ENCODE measurements around the gene FAM227A. TPM values are rescaled to one million over a fixed set of nuclear protein-coding genes. Genes with fewer than 3 reads are reported as not detected.
"Not testable (repeated sequence)": the region's sequence is repeated elsewhere in the genome, so short reads cannot be mapped to it uniquely, and the experiment has no call there.

Gene FAM227A
- total RNA-seq, 1 experiment from 2014 or later = 14.4 TPM

DNA sequence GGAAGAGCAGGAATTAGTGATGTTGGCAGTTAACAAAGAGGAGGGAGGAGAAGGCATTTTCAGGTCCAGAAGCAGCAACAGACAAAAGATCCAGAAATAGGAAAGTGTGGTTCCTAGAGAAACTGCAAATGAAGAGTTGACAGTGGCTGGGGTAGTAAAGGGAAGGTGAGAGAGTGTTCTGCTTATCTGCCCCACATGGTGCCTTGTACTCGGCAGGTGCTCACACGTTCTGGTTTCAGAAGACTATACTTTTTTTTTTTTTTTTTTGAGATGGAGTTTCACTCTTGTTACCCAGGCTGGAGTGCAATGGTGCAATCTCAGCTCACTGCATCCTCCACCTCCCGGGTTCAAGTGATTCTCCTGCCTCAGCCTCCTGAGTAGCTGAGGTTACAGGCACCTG, 73.3 kb downstream of the FAM227A start:
- not testable (repeated sequence) for H3K4me1 ChIP-seq (ENCODE audit: low read length); H2AFZ ChIP-seq (ENCODE audit: low read length); H3K9ac ChIP-seq (ENCODE audit: low read length); H3K27ac ChIP-seq (ENCODE audit: low read length); H4K20me1 ChIP-seq (ENCODE audit: insufficient read depth, low read depth, low read length); H3K4me2 ChIP-seq (ENCODE audit: low read depth, low read length, poor library complexity, severe bottlenecking); H3K9me2 ChIP-seq (replicated peaks; ENCODE audit: insufficient read depth, low read length); H3K4me3 ChIP-seq (ENCODE audit: low read length); H3K27me3 ChIP-seq (ENCODE audit: low read length); H3K79me2 ChIP-seq (ENCODE audit: low read length); DNase-seq; H3K9me3 ChIP-seq (ENCODE audit: low read length); H3K36me3 ChIP-seq (ENCODE audit: insufficient read depth, low read length)

DNA sequence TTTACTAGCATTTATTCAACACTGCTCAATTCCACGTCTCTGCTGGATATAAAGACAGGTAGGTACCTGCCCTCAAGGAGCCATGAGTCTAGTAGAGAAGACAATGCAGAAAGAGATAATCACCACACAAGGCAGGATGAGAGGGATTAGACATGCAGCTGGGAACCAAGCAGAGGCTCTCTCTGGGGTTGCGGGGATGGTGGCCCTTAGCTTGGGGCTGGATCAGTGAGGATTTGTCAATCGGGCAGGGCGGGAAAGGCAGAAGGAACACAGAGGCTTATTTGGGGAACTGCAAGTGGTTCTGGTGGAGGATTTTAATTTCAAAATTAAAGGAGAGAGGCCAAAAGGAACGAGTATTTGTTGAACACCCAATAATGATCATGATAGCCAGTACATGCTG, 77.7 kb downstream of the FAM227A start:
- no peaks in the 10 kb centered on the region for H3K27me3 ChIP-seq (ENCODE audit: low read length)
- no peak overlapping the region for H3K4me2 ChIP-seq (ENCODE audit: low read depth, low read length, poor library complexity, severe bottlenecking)

DNA sequence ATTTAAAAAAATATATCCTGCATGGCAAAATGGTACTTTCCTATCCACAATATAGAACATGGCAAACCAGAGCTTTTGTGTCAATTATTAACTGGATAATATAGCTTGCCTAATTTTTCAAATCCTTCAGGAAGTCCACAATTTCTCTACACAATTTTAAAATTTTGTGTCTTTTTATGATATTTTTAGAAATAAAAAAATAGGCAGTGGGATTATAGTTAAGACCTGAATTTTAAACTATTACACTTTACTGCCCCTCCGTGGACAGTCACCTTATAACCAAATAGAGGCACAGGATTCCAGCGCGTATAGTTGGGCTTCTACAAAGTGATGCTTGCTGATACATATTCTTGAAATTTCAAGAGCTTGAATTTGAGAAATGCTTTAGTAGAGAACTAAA, 84.1 kb downstream of the FAM227A start:
- Histone ChIP-seq H3K36me3 (ENCODE audit: insufficient read depth, low read length) (no peaks in the 10 kb centered on the region), H2AFZ (ENCODE audit: low read length) (no peak overlapping the region), H3K4me2 (ENCODE audit: low read depth, low read length, poor library complexity, severe bottlenecking) (peak overlapping the region; percentile 89), H3K79me2 (ENCODE audit: low read length) (peaks cover 15% of the 10 kb centered on the region), H3K9ac (ENCODE audit: low read length) (no peak overlapping the region), H3K4me3 (ENCODE audit: low read length) (no peak overlapping the region), H3K9me2 (replicated peaks; ENCODE audit: insufficient read depth, low read length) (no peaks in the 10 kb centered on the region), H3K4me1 (ENCODE audit: low read length) (peaks cover 23% of the 10 kb centered on the region), H4K20me1 (ENCODE audit: insufficient read depth, low read depth, low read length) (no peaks in the 10 kb centered on the region), H3K27me3 (ENCODE audit: low read length) (no peaks in the 10 kb centered on the region), H3K9me3 (ENCODE audit: low read length) (no peaks in the 10 kb centered on the region), H3K27ac (ENCODE audit: low read length) (no peak overlapping the region)
- peak; percentile 72 for DNase-seq

More for the DNA sequence above, 77.7 kb downstream of the FAM227A start:
- Histone ChIP-seq H3K4me3 (ENCODE audit: low read length) (no peak overlapping the region), H3K4me1 (ENCODE audit: low read length) (no peaks in the 10 kb centered on the region), H3K9me2 (replicated peaks; ENCODE audit: insufficient read depth, low read length) (no peaks in the 10 kb centered on the region), H2AFZ (ENCODE audit: low read length) (no peak overlapping the region), H3K27ac (ENCODE audit: low read length) (no peak overlapping the region), H3K79me2 (ENCODE audit: low read length) (no peaks in the 10 kb centered on the region), H3K36me3 (ENCODE audit: insufficient read depth, low read length) (no peaks in the 10 kb centered on the region), H3K9ac (ENCODE audit: low read length) (no peak overlapping the region), H3K9me3 (ENCODE audit: low read length) (no peaks in the 10 kb centered on the region), H4K20me1 (ENCODE audit: insufficient read depth, low read depth, low read length) (no peaks in the 10 kb centered on the region)
- no peak for DNase-seq

DNA sequence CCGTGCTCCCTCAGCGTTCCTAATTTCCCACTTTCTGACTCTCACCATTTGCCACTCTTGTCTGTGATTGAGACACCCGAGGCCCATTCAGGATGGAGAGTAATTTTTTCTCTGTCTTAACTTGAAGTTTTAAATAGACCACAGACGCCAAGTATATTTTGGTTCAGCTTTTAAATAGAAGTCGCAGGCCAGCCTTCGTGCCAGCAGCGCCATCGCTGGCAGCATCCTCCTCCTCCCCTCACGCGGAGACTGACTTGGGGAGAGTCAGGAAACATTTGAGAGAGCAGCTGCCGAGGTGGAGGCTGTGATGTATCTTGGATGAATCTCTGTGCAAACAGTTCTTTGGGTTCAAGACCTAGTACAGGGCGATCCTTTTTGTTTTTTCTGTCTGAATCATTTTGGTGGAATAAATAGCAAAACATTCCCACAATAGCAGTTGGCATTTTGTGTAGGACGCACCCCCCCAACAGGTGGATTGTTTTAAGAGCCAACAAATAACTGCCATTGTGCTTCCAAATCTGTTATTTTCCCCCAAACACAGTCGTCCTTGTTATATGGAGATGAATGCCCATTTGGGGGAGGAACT, 85.3 kb downstream of the FAM227A start:
- H3K36me3 ChIP-seq (ENCODE audit: insufficient read depth, low read length) = no peaks in the 10 kb centered on the region
- peak overlapping the region; percentile 57 for H3K27ac ChIP-seq (ENCODE audit: low read length)
- peaks cover 15% of the 10 kb centered on the region for H3K79me2 ChIP-seq (ENCODE audit: low read length)
- no peaks in the 10 kb centered on the region for H4K20me1 ChIP-seq (ENCODE audit: insufficient read depth, low read depth, low read length)
- H3K27me3 ChIP-seq (ENCODE audit: low read length) = no peaks in the 10 kb centered on the region
- H3K9me2 ChIP-seq (replicated peaks; ENCODE audit: insufficient read depth, low read length) = no peaks in the 10 kb centered on the region
- H3K4me1 ChIP-seq (ENCODE audit: low read length) = peaks cover 23% of the 10 kb centered on the region
- H2AFZ ChIP-seq (ENCODE audit: low read length) = peak overlapping the region; percentile 77
- peak overlapping the region; percentile 89 for H3K4me2 ChIP-seq (ENCODE audit: low read depth, low read length, poor library complexity, severe bottlenecking)
- H3K9ac ChIP-seq (ENCODE audit: low read length) = peak overlapping the region; percentile 88
- H3K9me3 ChIP-seq (ENCODE audit: low read length) = no peaks in the 10 kb centered on the region
- DNase-seq = peak; percentile 77
- peak overlapping the region; percentile 80 for H3K4me3 ChIP-seq (ENCODE audit: low read length)

DNA sequence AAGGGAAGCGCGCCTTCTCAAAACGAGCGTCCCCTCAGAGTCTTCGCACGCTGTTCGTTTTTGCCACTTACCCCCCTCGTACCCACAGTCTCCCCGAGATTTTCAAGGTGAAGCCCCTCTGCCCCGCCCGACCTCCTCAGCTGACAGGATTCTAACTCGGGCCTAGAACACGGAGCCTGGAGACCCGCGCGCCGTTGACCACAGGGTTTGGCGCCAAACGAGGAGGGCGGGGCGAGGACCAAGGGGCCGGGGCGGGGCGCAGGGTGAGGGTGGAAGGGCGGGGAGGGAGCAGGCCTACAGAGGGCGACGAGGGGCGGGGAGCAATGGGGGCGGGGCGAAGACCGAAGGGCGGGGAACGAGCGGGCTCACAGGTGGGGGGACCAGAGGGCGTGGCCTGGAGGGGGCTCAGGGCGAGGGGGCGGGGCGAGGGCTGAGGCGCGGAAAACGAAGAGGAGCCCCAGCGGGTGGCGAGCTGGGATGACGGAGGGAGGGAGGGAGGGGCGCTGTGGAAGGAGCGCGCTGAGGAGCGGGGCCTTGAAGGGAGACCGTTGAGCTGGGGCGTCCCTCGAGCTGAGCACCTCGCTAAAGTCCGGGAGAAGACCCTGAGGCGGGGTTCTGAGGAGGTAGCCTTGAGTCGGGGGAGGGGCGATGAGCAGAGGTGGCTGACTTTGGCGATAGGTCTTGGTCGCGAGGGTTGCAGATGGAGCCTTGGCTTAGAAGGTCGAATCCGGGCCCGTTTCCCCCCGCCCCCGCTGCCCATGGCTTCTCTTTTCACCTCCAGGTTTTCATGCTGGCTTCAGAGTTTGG, 86.0 kb downstream of the FAM227A start, which contains the start of gene DMC1:
Gene DMC1, minus strand, starts transcription at position 212 of the 807 bp plus-strand sequence. CDS start 1,927 bp downstream, outside the sequence.
- Histone ChIP-seq H4K20me1 (ENCODE audit: insufficient read depth, low read depth, low read length) (no peaks in the 10 kb centered on the region), H3K27me3 (ENCODE audit: low read length) (no peaks in the 10 kb centered on the region), H3K36me3 (ENCODE audit: insufficient read depth, low read length) (no peaks in the 10 kb centered on the region), H3K27ac (ENCODE audit: low read length) (peak within 1 kb of the TSS; percentile 79), H2AFZ (ENCODE audit: low read length) (peak within 1 kb of the TSS; percentile 86), H3K9ac (ENCODE audit: low read length) (peak within 1 kb of the TSS; percentile 88), H3K79me2 (ENCODE audit: low read length) (peaks cover 15% of the 10 kb centered on the region), H3K4me1 (ENCODE audit: low read length) (peaks cover 23% of the 10 kb centered on the region), H3K9me3 (ENCODE audit: low read length) (no peaks in the 10 kb centered on the region), H3K4me3 (ENCODE audit: low read length) (peak within 1 kb of the TSS; percentile 87), H3K4me2 (ENCODE audit: low read depth, low read length, poor library complexity, severe bottlenecking) (peak within 1 kb of the TSS; percentile 98), H3K9me2 (replicated peaks; ENCODE audit: insufficient read depth, low read length) (no peaks in the 10 kb centered on the region)
- peak; percentile 99 for DNase-seq

DNA sequence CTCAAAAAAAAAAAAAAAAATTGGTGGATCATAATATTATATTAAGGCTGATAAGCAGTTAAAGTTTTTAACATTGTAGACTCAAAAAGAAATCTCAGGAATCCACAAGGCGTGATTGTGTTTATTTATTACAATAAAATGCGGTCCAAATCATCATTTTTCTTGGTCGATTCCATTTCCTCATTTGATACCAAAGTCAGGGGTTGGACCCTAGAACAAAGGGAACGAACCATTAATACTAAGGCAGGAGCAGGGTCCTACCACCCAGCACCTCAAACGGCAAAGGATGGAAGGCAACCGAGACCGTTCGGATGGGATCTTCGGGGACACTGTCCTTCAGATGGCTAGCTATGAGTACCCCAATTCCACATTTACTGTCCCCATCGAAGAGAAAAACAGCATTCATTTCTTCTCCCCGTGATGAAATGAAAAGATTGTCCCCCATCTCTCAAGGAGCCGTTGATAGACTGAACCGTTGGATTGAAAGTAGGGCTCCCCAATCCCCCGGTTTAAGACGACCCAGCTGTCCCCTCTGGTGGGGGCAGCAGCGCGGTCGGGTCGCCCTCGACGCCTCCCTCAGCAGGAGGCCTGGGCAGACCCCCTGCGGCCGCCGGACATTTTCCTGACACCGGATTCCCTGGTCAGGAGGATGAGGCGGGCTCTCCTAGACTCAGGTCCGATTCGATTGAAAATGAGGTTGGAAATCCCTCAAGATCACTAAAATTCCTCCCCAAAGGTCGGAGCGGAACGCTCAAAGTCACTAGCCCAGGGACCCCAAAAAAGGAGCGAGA, 86.8 kb downstream of the FAM227A start:
- peak overlapping the region; percentile 86 for H2AFZ ChIP-seq (ENCODE audit: low read length)
- H3K9me3 ChIP-seq (ENCODE audit: low read length) = no peaks in the 10 kb centered on the region
- peak overlapping the region; percentile 87 for H3K4me3 ChIP-seq (ENCODE audit: low read length)
- no peaks in the 10 kb centered on the region for H4K20me1 ChIP-seq (ENCODE audit: insufficient read depth, low read depth, low read length)
- H3K9ac ChIP-seq (ENCODE audit: low read length) = peak overlapping the region; percentile 88
- no peaks in the 10 kb centered on the region for H3K36me3 ChIP-seq (ENCODE audit: insufficient read depth, low read length)
- peak overlapping the region; percentile 98 for H3K4me2 ChIP-seq (ENCODE audit: low read depth, low read length, poor library complexity, severe bottlenecking)
- H3K4me1 ChIP-seq (ENCODE audit: low read length) = peaks cover 23% of the 10 kb centered on the region
- H3K27ac ChIP-seq (ENCODE audit: low read length) = peak overlapping the region; percentile 79
- no peaks in the 10 kb centered on the region for H3K9me2 ChIP-seq (replicated peaks; ENCODE audit: insufficient read depth, low read length)
- H3K79me2 ChIP-seq (ENCODE audit: low read length) = peaks cover 15% of the 10 kb centered on the region
- no peaks in the 10 kb centered on the region for H3K27me3 ChIP-seq (ENCODE audit: low read length)
- DNase-seq = peak; percentile 64

DNA sequence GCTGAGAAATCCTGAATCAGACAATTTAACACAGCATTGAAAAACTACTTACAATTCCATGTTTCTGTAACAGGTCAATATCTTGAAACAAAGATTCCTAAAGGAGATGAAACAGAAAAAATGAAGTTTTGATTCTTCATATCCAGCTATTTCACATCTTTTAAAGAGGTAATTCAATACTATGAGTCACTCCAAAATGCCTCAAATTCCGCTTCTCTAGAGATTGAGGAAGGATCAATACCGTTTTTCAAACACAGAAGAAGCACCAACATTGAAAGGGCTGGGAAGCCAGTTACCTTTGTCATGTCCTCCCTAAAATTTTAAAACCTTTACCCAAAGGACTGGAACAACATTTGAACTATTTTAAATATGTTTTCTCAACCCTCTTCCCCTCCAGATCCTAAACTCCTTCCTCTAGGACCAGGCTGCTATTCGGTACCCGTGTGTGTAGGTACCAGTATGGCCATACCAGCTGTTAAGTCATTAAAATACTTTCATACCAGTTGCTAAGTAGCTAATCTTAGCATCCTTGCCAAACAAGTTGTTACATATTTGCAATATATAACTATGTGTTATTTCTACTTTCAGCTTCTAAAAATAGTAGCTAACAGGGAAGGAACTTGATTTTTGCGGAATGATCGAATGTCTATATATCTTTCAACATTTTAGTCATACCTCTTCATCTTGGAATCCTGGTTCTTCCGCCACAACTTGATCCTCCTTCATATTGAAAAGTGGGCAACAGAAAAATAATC, 88.5 kb downstream of the FAM227A start:
- peak overlapping the region; percentile 7; the same call in 1 of the 2 replicates for H2AFZ ChIP-seq (ENCODE audit: low read length)
- H3K27ac ChIP-seq (ENCODE audit: low read length) = no peak overlapping the region
- no peaks in the 10 kb centered on the region for H3K9me2 ChIP-seq (replicated peaks; ENCODE audit: insufficient read depth, low read length)
- H3K4me2 ChIP-seq (ENCODE audit: low read depth, low read length, poor library complexity, severe bottlenecking) = no peak overlapping the region
- no peaks in the 10 kb centered on the region for H3K9me3 ChIP-seq (ENCODE audit: low read length)
- no peak overlapping the region for H3K9ac ChIP-seq (ENCODE audit: low read length)
- H4K20me1 ChIP-seq (ENCODE audit: insufficient read depth, low read depth, low read length) = no peaks in the 10 kb centered on the region
- H3K4me3 ChIP-seq (ENCODE audit: low read length) = no peak overlapping the region
- peaks cover 15% of the 10 kb centered on the region for H3K79me2 ChIP-seq (ENCODE audit: low read length)
- H3K36me3 ChIP-seq (ENCODE audit: insufficient read depth, low read length) = no peaks in the 10 kb centered on the region
- DNase-seq = no peak
- peaks cover 23% of the 10 kb centered on the region for H3K4me1 ChIP-seq (ENCODE audit: low read length)
- no peaks in the 10 kb centered on the region for H3K27me3 ChIP-seq (ENCODE audit: low read length)

Measured in Karpas-422 (cell line).